Stimulated activated CD4-positive, alpha-beta T cell treated with anti-CD3 and anti-CD28 coated beads, TNF-alpha, amount 100 ng/mL, for 4 hours (primary cell): ENCODE measurements around the gene PALLD.

Experiments
- DNase-seq, 3 experiments: peaks; one replicate each; pipeline ENCODE4 v3.0.0-alpha.2; 2020; ENCODE audit warnings: low read depth in 3 of 3

The PALLD gene

DNA sequence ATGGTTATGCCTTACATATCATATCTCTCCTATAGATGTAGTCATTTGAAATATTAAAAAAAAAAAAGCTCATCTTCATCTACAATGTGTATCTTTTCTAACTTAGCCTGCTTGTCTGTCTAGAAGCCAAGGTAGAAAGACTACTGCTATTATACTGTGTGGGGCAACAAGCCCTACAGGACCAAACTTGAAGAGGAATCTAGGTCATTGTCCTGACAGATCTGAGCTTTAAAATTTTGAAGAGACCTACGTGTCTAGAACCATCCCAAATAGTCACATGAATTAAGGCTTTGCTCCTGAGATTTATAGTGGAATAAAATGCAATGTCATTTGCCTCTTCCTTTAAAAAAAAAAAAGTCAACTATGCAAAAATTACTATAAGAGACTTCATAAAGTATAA lies 95.8 kb downstream of the PALLD start:
- no peak for DNase-seq

GRCh38 chr4:168593399-168593798 lies 96.5 kb downstream of the PALLD start:
- DNase-seq: no peak

DNA sequence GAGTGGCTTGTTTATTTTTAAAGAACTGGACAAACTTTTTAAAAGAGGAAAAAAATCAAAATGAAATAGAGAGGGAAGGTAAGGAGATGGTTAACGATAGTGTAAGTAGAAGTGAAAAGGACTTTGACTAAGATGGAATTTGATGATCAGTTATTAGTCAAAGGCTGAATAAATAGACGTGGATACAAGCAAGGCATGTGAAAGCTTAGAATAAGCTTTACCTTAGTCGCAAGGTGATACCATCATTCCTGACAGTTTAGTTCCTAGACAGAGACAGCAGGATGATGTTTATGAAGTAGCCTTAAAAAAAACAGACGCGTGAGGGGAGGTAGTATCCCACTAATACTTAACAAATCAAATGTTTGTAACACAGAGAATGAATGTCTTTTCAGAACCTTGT lies 97.3 kb downstream of the PALLD start:
- no peak for DNase-seq

DNA sequence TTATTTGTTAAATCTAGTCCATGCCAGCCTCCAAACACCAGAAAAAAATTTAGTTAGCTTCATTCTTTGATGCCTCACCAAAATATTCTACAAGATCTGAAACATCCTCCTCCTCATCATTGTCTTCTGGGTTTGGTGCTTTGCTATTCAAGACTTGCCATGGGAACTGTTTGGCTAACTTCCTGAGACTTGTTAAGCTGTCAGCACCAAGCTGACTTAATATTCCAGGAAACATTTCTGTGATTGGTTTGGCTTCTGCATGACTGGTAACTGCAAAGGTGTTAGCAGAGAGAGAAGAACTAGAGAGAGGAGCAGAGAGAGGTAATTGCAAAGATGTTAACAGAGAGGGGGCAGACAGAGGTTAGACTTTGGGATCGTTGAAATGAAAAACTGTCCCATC lies 101.3 kb downstream of the PALLD start:
- DNase-seq: no peak

GRCh38 chr4:168600796-168601583 lies 104.1 kb downstream of the PALLD start:
- no peak for DNase-seq

GRCh38 chr4:168601899-168602298 lies 105.0 kb downstream of the PALLD start:
- no peak for DNase-seq

GRCh38 chr4:168604496-168605373 lies 107.9 kb downstream of the PALLD start:
- no peak for DNase-seq

DNA sequence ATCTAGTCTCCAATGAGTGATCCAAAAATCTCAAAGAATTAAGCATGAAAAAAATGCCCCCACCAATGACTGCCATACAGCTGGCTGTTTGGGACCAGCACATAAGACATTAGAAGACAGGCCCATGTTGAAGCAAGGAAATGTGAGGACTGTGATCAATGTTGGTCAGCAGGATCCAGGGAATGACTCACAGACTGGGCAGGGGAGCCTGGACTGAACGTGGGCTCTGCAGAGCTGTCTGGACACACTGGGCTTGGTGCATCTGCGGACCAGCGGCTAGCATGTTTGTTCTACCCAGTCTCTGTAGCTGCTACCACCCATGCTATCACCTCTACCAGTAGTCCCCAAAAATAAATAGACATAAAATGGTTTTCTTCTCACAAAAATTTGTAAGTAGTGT lies 108.6 kb downstream of the PALLD start:
- DNase-seq: no peak

DNA sequence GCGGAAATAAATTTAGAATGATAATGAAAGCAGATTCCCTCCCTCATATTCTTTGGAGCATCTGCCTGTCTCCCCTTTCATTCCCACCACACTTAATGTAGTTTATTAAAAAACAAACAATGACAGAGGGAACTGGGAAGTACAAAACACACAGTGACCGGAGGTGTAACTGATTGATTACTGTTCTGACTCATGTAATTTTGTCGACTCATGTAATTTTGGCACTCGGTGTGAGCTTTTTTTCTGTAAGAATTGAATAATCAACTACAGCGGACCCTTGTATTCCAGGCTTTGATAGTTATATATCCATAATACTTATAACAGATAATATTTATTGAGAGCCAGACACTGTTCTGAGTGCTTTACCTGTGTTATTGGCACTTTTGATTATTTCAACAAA lies 110.4 kb downstream of the PALLD start:
- DNase-seq: no peak

DNA sequence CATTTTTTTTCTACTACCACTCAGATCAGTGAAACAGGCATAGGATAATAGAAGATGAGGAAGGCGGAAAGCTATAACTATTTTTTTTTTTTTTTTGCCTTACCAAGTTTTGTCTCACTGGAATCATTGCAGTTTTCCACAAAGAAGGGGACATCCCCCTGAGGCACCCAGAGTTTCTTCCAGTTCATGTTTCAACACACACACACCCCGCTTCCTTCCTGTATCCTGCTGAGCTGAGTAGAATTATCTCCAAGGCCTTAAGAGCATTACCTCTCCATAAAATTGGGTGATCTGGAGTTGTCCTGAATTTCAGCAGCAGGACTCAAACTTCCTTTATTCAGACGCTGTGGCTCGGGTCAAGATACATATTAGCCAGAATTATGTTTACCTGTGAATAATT lies 111.9 kb downstream of the PALLD start:
- DNase-seq: no peak

DNA sequence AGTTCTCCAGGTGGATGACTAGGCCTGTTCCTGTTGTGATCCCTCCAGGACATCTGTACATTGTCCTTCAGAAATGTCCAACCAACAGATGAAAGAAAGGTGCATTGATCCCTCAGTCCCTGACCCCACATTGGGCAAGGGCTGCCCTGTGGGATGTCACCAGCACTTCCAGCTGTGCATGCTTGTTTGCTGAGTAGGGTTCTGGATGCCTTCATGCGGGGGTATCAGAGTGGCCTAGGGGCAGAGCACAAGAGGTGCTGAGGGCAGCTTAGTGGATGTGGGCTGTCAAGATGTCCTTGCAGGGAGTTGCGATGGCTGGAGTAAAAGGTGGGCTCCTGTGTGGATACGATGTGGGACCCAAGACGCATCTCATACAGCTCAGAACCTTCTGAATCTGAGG lies 112.5 kb downstream of the PALLD start:
- no peak for DNase-seq

DNA sequence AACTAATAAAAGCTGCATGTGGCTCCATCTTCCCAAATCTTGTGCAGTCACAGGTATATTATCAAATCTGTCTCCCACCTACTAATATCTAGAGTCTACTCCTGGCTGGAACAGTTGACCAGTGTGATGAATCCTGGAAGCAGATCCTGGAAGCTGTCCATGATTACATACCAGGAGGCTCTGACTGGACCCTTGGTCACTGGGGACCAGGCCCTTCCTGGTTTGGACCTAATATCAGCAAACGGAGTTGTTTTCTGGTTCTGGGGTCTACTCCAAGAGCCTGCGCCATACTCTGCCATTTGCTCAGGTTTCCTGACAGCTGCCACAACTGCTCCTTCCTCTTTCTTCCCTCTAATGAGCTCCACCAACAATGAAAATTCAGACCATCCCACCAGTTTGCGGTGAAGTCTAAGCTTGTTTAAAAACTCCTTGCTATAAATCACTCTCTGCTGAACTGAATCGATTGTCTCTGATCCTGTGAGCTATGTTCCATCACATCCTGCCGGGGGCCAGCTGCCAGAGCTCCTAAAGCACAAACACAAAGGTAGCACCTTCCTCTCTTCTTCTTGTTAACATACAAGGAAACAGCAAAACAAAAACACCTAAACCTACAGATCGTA lies 114.2 kb downstream of the PALLD start:
- no peak for DNase-seq

- DNase-seq: no peak
Observed at GRCh38 chr4:168612450-168613135, 115.7 kb downstream of the PALLD start.

DNA sequence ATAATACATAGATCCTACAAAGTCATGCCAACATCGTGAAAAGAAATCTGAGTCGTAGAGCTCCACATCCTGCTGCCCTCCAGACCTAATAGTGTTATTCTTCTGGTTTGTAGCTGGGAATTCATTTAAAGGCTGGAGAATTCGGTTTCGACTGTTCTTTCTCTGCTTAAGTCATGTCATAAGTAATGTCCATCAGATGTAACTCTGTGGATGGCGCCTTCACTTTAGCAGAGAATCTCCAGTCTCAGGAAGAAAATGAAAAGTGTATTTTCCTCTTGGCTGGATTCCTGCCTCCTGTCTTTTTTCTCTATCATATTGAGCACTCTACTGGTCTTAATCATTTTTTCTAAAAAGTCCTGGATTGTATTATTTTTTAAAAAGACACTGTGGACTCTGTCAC lies 117.0 kb downstream of the PALLD start:
- no peak for DNase-seq

DNA sequence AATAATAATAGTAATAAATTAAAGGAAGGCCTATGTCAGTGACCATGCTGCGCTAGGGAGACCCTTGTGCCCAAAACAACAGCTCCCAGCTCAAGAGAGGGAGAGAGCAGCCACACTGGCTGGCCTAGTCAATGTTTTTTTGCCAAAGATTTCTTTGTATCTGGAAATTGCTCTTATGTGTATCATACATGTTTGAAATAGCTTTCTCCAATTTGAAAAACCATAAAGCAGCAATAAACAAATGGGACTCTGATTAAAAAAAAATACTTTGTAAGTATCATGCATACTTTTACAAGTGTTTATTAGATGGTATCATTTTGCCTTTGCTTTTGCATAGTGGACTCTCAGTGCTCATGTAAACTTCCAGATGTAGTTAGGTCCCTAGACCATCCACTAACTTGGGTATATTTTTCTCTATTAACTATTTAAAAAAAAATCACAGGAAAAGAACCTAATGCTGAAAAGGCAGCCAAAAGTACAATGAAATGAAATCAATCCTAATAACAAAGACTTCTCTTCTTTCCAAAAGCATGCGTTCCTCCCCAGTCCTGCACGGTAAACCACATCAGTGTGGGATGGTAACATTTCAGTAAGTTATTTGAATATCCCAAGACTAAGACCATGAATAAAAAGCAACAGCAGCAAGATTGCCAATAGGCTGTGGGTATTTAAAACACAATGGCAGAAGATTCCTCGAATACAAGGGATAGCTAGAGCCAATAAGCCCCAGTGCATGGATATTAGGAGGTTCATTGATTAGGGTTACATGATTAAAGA lies 117.6 kb downstream of the PALLD start:
- no peak for DNase-seq

- DNase-seq: no peak
Observed at GRCh38 chr4:168615294-168616065, 118.6 kb downstream of the PALLD start.

DNA sequence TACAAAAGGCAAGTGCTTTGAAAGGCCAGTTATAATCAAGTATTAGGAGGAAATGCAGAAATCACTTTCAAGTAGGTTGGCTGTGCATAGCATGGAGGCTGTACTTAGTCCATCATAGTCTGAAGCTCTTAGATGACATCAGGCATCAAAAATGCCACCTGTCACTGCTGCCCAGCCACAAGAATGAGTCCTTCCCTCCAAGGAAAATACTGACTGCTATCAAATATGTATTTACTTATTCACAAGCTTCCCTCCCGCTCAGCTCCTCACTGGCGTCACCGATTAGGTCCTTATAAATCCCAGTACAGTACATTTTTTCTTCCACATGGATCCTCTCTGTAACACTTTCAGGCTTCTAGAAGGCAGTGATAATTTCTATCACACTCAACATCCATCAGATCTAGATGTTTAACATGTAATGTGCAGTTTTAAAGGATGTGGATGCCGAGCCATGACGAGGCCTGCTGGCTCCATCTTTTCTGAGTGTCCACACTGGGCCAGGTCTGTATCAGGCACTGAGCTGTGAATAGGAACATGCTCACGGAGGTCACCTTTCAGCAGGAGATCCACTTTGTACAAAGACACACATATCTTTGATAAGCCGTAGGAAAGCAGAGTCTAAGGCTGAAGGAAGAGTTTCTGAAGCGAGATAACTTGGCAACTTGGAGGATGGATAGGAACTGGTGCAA lies 121.9 kb downstream of the PALLD start:
- DNase-seq: no peak

DNA sequence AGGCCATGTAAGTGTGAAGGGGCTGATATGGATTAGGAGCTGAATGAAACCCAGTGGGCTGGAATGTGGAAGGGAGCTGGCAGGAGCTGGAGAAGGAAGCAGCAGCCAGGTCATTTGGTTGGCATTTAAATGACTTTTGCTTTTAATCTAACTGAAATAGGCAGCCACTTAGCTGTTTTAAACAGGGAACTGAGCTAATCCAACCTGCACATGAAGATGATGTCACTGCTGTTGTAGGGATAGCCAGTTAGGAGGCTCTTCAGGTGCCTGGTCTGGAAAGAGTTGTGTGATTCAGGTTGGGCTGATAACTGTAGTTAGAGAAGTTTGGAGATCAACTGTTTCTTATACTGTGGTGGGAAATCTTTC lies 122.4 kb downstream of the PALLD start:
- DNase-seq: no peak

DNA sequence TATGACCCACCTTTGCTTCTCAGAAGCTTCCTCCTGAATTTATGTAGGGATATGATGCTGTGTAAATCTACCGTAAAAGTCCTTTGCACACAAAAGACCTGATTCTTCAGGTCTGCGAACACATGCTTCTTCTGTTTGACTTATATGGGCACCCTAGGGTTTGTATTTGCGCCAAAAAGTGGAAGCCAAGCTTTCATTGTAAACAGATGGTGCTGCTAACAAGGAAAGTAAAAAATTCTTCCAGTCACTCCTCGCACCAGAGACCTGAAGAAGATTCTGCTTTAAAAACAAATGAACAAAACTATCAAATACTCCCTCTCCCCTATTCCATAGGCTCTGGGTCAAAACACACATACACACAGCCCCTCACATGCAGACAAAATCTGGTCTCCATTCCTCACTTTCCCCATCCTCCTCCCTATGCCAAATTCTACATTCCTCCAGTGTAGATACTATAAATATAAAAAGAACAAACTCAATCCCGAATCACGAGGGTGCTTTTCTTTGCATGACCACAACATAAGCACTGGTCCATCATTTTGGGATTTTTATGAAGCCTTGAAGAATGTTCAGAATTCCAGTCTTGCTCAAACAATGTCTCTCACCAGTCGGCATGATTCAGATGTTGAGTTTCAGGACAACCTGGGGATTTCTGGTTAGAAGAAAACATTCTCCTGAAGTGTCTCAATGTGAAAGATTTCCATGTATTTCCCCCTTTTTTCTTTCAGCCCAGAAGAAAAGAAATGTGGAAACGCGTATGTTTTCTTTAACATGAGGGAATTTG lies 125.1 kb downstream of the PALLD start:
- no peak for DNase-seq
